Uterus (tissue), 4 donors: ENCODE results near the gene SEZ6. TPM values are rescaled to one million over a fixed set of nuclear protein-coding genes. Genes with fewer than 3 reads are reported as not detected.

Source experiments
- DNase-seq, 2 donors: peaks; one replicate each; pipeline ENCODE4 v3.0.0-alpha.2; 2019 to 2020
- H3K27ac ChIP-seq, 2 donors: fragments of 200-600 bp; sonication (generic); 1 replicate in 1 of 2; 2 replicates in 1 of 2; pipeline ENCODE4 v1.5.1; 2016 to 2018
- H3K27me3 ChIP-seq, 2 donors: fragments of 200-600 bp; sonication (generic); one replicate each; pipeline ENCODE4 v1.5.1; 2018 to 2019; ENCODE audit warnings: control low read depth in 1 of 2
- H3K36me3 ChIP-seq, 2 donors: fragments of 200-600 bp; sonication (generic); one replicate each; pipeline ENCODE4 v1.5.1; 2019; ENCODE audit warnings: control low read depth in 1 of 2
- H3K4me1 ChIP-seq, 2 donors: fragments of 200-600 bp; sonication (generic); one replicate each; pipeline ENCODE4 v1.5.1; 2018 to 2019; ENCODE audit warnings: control low read depth in 1 of 2
- H3K4me3 ChIP-seq, 2 donors: fragments of 200-600 bp; sonication (generic); 1 replicate in 1 of 2; 2 replicates in 1 of 2; pipeline ENCODE4 v1.5.1; 2018 to 2019; ENCODE audit warnings: mild to moderate bottlenecking in 1 of 2
- H3K9me3 ChIP-seq, 2 donors: fragments of 200-600 bp; sonication (generic); one replicate each; pipeline ENCODE4 v1.5.1; 2019; ENCODE audit warnings: control low read depth in 1 of 2
- CTCF ChIP-seq, 4 experiments: fragments of 200-600 bp in 2 of 4; fragments of 450-650 bp in 2 of 4; sonication (generic) in 2 of 4; IDR thresholded peaks; one replicate each; pipeline ENCODE4 v1.5.1; 2016 to 2019; ENCODE audit warnings: antibody characterized with exemption in 4 of 4, mild to moderate bottlenecking in 2 of 4, moderate library complexity in 1 of 4
- POLR2A ChIP-seq, 2 donors: fragments of 450-650 bp; IDR thresholded peaks; one replicate each; pipeline ENCODE4 v1.6.1; 2016; ENCODE audit warnings: antibody characterized with exemption in 2 of 2, mild to moderate bottlenecking in 1 of 2, moderate library complexity in 1 of 2
- intact Hi-C: fragments of 100-400 bp; cut with DNase I; formaldehyde crosslinking; loops from one replicate; pipeline ENCODE4 v1.15.1; 2023; ENCODE audit warnings: low total_unique reads
- total RNA-seq, 4 donors: library from RNA; depleted of rRNA in 3 of 4; stranded (reverse); fragments of >200 nt in 3 of 4; gene quantifications; one replicate each; pipeline versions ENCODE4 v1.1.0 to v1.2.4, GENCODE V29; 2014 to 2023
- donor health status: DM: yes; HTN: yes; CAD: no.

The SEZ6 gene
- total RNA-seq, 4 donors from 2014 or later = 0.07 TPM; not detected in 3

- intact Hi-C loops = no loop called here
- no peak overlapping the region for H3K4me3 ChIP-seq
- TF ChIP-seq POLR2A (IDR thresholded peaks at IDR 0.05) (no peak), CTCF (IDR thresholded peaks at IDR 0.05) (no peak)
Measured at GRCh38 chr17:29050176-29050575, 44.3 kb upstream of the SEZ6 start.

DNA sequence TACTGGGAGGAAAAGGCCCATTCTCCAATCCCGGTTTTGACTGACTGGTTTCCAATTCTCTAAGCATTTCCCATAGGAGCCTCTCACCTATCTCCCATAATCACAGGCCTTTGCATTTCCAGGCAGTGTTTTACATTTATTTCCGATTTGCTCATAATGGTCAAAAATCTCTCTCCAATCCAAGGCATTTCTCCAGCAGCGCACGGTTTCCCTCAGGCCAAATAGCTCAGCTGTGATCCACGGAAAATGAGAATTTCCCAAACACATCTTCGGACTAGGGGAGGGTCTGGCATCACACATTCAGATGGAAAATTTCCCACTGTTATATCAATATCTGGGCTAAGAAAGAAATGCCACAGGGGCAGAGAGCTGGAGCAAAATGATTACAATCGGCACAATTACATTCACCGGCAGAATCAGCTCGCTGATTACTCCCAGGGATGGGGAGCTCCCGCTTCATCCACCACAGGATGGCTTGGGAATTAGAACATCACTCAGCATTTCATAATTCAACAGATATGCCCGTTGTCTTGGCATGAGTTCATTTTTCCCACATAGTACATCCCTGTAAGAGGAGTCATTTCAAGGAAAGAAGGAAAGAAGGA, 43.8 kb upstream of the SEZ6 start:
- DNase-seq = no peak
- intact Hi-C loops = no loop called here
- Histone ChIP-seq H3K27ac (no peak overlapping the region), H3K4me1 (no peaks in the 10 kb centered on the region), H3K4me3 (no peak overlapping the region), H3K27me3 (no peaks in the 10 kb centered on the region), H3K36me3 (no peaks in the 10 kb centered on the region), H3K9me3 (no peaks in the 10 kb centered on the region)
- TF ChIP-seq POLR2A (IDR thresholded peaks at IDR 0.05) = no peak
- no peak for TF ChIP-seq CTCF (IDR thresholded peaks at IDR 0.05)

More at GRCh38 chr17:29050176-29050575, 44.3 kb upstream of the SEZ6 start:
- Histone ChIP-seq H3K36me3 (no peaks in the 10 kb centered on the region), H3K4me1 (no peaks in the 10 kb centered on the region), H3K27ac (no peak overlapping the region), H3K27me3 (no peaks in the 10 kb centered on the region), H3K9me3 (no peaks in the 10 kb centered on the region)
- no peak for DNase-seq

GRCh38 chr17:29048440-29049368, 42.9 kb upstream of the SEZ6 start:
- H3K4me1 ChIP-seq = no peaks in the 10 kb centered on the region
- no peak for DNase-seq
- TF ChIP-seq CTCF (IDR thresholded peaks at IDR 0.05) (no peak), POLR2A (IDR thresholded peaks at IDR 0.05) (no peak)
- H3K36me3 ChIP-seq = no peaks in the 10 kb centered on the region
- intact Hi-C loops = no loop called here
- no peaks in the 10 kb centered on the region for H3K27me3 ChIP-seq
- no peak overlapping the region for H3K4me3 ChIP-seq
- no peak overlapping the region for H3K27ac ChIP-seq
- H3K9me3 ChIP-seq = no peaks in the 10 kb centered on the region

GRCh38 chr17:29046473-29046839, 40.6 kb upstream of the SEZ6 start:
- Histone ChIP-seq H3K27ac (no peak overlapping the region), H3K27me3 (no peaks in the 10 kb centered on the region), H3K4me1 (no peaks in the 10 kb centered on the region), H3K36me3 (no peaks in the 10 kb centered on the region), H3K9me3 (no peaks in the 10 kb centered on the region), H3K4me3 (no peak overlapping the region)
- intact Hi-C loops = no loop called here
- no peak for DNase-seq
- no peak for TF ChIP-seq CTCF (IDR thresholded peaks at IDR 0.05)
